ENCODE data around the gene SYT1. TPM values are rescaled to one million over a fixed set of nuclear protein-coding genes. Genes with fewer than 3 reads are reported as not detected.

SYT1 gene
- total and polyA plus RNA-seq, 2 donors (not counting 1 experiment from before 2014, with no cell fraction given), result 0.60 to 1.3 TPM

DNA sequence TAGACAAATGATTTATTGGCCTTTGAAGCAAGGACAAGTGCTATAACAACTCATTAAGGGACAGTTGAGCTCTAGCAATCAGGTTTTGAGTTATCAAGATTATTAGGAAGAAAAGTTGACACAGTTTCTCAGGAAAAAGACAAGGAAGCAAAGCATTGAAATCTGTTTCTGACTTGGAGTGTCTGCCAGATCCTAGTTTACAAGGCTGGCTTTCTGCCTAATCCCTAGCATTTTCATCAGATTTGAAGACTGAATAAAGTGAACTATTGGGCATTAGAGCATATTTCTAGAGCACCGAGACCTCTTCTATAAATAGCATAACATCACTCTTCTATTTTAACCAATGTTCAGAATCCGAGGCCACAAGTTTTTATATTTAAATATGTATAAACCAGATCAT is 7.0 kb downstream of the SYT1 start:
- no peak overlapping the region for H3K4me3 ChIP-seq (ENCODE audit: control extremely low read depth in 1 of 5, extremely low read depth in 1 of 5, insufficient read depth in 1 of 5, low read depth in 2 of 5, low read length in 4 of 5)
- H3K27ac Mint-ChIP-seq, result no peak overlapping the region
- WGBS (ENCODE audit: insufficient coverage), result no CpG with 5 or more reads among the region's 2 CpGs
- no peaks in the 10 kb centered on the region for H3K9me3 Mint-ChIP-seq (ENCODE audit: insufficient read depth)
- no peaks in the 10 kb centered on the region for H3K79me2 ChIP-seq (ENCODE audit: control insufficient read depth, insufficient read depth, low read length)
- H3K9me3 ChIP-seq (ENCODE audit: control extremely low read depth in 1 of 3, control insufficient read depth in 2 of 3, insufficient read depth in 1 of 3, low read length in 2 of 3), result no peaks in the 10 kb centered on the region
- H4K20me1 ChIP-seq (ENCODE audit: control insufficient read depth, insufficient read depth, low read length, poor library complexity, severe bottlenecking), result no peaks in the 10 kb centered on the region
- no peak for ATAC-seq (ENCODE audit: low read depth)
- no peak overlapping the region for H3K4me3 Mint-ChIP-seq
- H3K9ac ChIP-seq (ENCODE audit: low read length), result no peak overlapping the region
- POLR2A ChIA-PET, result no interaction called here
- H3K27me3 ChIP-seq (replicated peaks in 1 of 4; ENCODE audit: control extremely low read depth in 1 of 4, control insufficient read depth in 3 of 4, insufficient read depth in 4 of 4, low read length in 3 of 4), result no peaks in the 10 kb centered on the region
- H3K4me1 ChIP-seq (ENCODE audit: control insufficient read depth in 2 of 2, insufficient read depth in 2 of 2, low read length in 2 of 2), result peaks cover 5 to 6% of the 10 kb centered on the region in 2 donors
- no peak overlapping the region for H3K27ac ChIP-seq (ENCODE audit: low read length in 2 of 2)
- no peak for TF ChIP-seq EZH2 (IDR thresholded peaks at IDR 0.05; ENCODE audit: borderline replicate concordance, insufficient read depth, low read depth, low read length, poor library complexity, severe bottlenecking)
- TF ChIP-seq, protein P1, sequence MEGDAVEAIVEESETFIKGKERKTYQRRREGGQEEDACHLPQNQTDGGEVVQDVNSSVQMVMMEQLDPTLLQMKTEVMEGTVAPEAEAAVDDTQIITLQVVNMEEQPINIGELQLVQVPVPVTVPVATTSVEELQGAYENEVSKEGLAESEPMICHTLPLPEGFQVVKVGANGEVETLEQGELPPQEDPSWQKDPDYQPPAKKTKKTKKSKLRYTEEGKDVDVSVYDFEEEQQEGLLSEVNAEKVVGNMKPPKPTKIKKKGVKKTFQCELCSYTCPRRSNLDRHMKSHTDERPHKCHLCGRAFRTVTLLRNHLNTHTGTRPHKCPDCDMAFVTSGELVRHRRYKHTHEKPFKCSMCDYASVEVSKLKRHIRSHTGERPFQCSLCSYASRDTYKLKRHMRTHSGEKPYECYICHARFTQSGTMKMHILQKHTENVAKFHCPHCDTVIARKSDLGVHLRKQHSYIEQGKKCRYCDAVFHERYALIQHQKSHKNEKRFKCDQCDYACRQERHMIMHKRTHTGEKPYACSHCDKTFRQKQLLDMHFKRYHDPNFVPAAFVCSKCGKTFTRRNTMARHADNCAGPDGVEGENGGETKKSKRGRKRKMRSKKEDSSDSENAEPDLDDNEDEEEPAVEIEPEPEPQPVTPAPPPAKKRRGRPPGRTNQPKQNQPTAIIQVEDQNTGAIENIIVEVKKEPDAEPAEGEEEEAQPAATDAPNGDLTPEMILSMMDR (IDR thresholded peaks at IDR 0.05), result no peak
- H3K36me3 ChIP-seq (replicated peaks in 1 of 2; ENCODE audit: control extremely low read depth in 1 of 2, control insufficient read depth in 1 of 2, extremely low read depth in 1 of 2, insufficient read depth in 2 of 2, low read length in 1 of 2), result no peaks in the 10 kb centered on the region
- H3K27me3 Mint-ChIP-seq, result no peaks in the 10 kb centered on the region
- intact Hi-C loops (cut with micrococcal nuclease), result no loop called here
- peaks cover 9% of the 10 kb centered on the region for H3K4me1 Mint-ChIP-seq
- CTCF ChIA-PET, result no interaction called here
- H2AFZ ChIP-seq (ENCODE audit: insufficient read depth, low read depth, low read length, poor library complexity, severe bottlenecking), result no peak overlapping the region
- DNase-seq, result no peak
- H3K4me2 ChIP-seq (replicated peaks; ENCODE audit: low read depth, low read length, poor library complexity, severe bottlenecking), result no peak overlapping the region

DNA sequence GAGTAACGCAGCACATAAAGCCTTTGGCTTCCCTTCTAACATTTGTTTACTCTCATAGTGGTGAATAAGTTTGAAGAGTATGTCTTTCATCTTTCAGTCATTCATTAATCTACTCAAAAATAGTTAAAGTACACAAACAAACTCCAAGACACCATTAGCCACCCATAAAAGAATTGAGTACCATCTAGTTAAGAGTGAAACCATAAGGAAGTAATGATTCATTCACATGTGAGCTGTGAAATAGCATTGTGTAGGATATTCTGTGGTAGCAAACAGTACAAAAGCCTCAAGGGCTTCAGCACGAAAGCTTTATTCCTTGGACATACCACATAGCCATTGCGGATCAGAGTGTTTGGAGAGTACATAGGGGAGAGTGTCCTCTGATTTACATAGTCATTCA is 13.9 kb downstream of the SYT1 start:
- WGBS (ENCODE audit: insufficient coverage), result no CpG with 5 or more reads among the region's 3 CpGs
- no peaks in the 10 kb centered on the region for H3K27me3 Mint-ChIP-seq
- no peaks in the 10 kb centered on the region for H3K9me3 Mint-ChIP-seq (ENCODE audit: insufficient read depth)
- Histone ChIP-seq H3K36me3 (replicated peaks in 1 of 2; ENCODE audit: control extremely low read depth in 1 of 2, control insufficient read depth in 1 of 2, extremely low read depth in 1 of 2, insufficient read depth in 2 of 2, low read length in 1 of 2) (no peaks in the 10 kb centered on the region), H2AFZ (ENCODE audit: insufficient read depth, low read depth, low read length, poor library complexity, severe bottlenecking) (no peak overlapping the region), H3K4me1 (ENCODE audit: control insufficient read depth in 2 of 2, insufficient read depth in 2 of 2, low read length in 2 of 2) (no peaks in the 10 kb centered on the region), H3K4me3 (ENCODE audit: control extremely low read depth in 1 of 5, extremely low read depth in 1 of 5, insufficient read depth in 1 of 5, low read depth in 2 of 5, low read length in 4 of 5) (no peak overlapping the region), H3K9me3 (ENCODE audit: control extremely low read depth in 1 of 3, control insufficient read depth in 2 of 3, insufficient read depth in 1 of 3, low read length in 2 of 3) (no peaks in the 10 kb centered on the region), H3K27ac (ENCODE audit: low read length in 2 of 2) (no peak overlapping the region), H3K9ac (ENCODE audit: low read length) (no peak overlapping the region), H3K79me2 (ENCODE audit: control insufficient read depth, insufficient read depth, low read length) (no peaks in the 10 kb centered on the region), H3K27me3 (replicated peaks in 1 of 4; ENCODE audit: control extremely low read depth in 1 of 4, control insufficient read depth in 3 of 4, insufficient read depth in 4 of 4, low read length in 3 of 4) (no peaks in the 10 kb centered on the region), H3K4me2 (replicated peaks; ENCODE audit: low read depth, low read length, poor library complexity, severe bottlenecking) (no peak overlapping the region), H4K20me1 (ENCODE audit: control insufficient read depth, insufficient read depth, low read length, poor library complexity, severe bottlenecking) (no peaks in the 10 kb centered on the region)
- ATAC-seq (ENCODE audit: low read depth), result no peak
- DNase-seq, result no peak
- no peak overlapping the region for H3K27ac Mint-ChIP-seq
- POLR2A ChIA-PET, result no interaction called here
- CTCF ChIA-PET, result no interaction called here
- no peaks in the 10 kb centered on the region for H3K4me1 Mint-ChIP-seq
- H3K4me3 Mint-ChIP-seq, result no peak overlapping the region
- intact Hi-C loops (cut with micrococcal nuclease), result no loop called here
- no peak for TF ChIP-seq EZH2 (IDR thresholded peaks at IDR 0.05; ENCODE audit: borderline replicate concordance, insufficient read depth, low read depth, low read length, poor library complexity, severe bottlenecking)
- TF ChIP-seq, protein P1 (IDR thresholded peaks at IDR 0.05), result no peak

All from B cell (primary cell).